Neuron (in vitro differentiated cells): ENCODE measurements around the gene SYNJ2.

Experiments used
- H2AFZ ChIP-seq: one replicate; pipeline ENCODE4 v1.6.1; 2013; ENCODE audit warnings: low read depth, mild to moderate bottlenecking, inconsistent platforms, low read length, moderate library complexity
- H3K27me3 ChIP-seq: one replicate; pipeline ENCODE4 v1.6.1; 2013; ENCODE audit warnings: low read length; ENCODE audit not compliant: insufficient read depth
- H3K36me3 ChIP-seq: one replicate; pipeline ENCODE4 v1.6.1; 2013; ENCODE audit warnings: low read length; ENCODE audit not compliant: insufficient read depth
- H3K4me1 ChIP-seq: one replicate; pipeline ENCODE4 v1.6.1; 2013; ENCODE audit warnings: low read length; ENCODE audit not compliant: insufficient read depth
- H3K4me3 ChIP-seq: 2 replicates; pipeline ENCODE4 v1.5.1; 2013; ENCODE audit warnings: mild to moderate bottlenecking, low read length, moderate library complexity
- H3K9me3 ChIP-seq: one replicate; pipeline ENCODE4 v1.6.1; 2013; ENCODE audit warnings: low read length

The SYNJ2 gene

DNA sequence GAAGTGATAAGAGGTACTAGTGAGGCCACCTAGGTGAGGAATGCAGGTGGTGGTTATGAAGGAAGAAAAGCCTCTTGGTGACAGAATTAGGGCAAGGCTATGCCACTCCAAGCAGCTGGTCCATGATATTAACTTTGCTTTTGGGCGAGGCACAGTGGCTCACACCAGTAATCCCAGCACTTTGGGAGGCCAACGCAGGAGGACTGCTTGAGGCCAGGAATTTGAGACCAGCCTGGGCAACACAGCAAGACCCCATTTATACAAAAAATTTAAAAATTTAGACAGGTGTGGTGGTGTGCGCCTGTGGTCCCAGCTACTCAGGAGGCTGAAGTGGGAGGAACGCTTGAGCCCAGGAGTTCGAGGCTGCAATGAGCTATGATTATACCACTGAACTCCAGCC is 130.3 kb downstream of the SYNJ2 start:
- H3K27me3 ChIP-seq = no peaks in the 10 kb centered on the region

DNA sequence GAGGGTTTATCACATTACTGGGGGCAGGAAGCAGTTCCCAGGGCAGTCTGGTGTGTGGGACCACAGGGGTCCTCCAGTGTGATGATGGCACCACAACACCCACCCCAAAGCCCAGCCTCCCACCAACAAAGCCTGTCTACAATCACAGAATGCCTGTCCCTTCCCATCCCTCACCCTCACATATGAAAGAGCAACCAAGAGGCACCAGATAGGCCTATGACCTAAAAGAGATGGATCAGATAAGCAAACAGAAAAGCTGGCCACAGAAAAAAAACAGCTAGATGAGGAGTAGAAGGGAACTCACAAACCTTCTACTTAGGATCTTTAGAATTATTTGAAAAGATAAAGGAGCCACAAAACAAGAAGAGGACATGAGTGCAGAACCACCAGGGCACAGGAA is 132.1 kb downstream of the SYNJ2 start:
- no peaks in the 10 kb centered on the region for H3K27me3 ChIP-seq
- H2AFZ ChIP-seq = no peak overlapping the region
- peaks cover 51% of the 10 kb centered on the region for H3K36me3 ChIP-seq
- H3K4me1 ChIP-seq = no peaks in the 10 kb centered on the region
- no peak overlapping the region for H3K4me3 ChIP-seq
- H3K9me3 ChIP-seq = no peaks in the 10 kb centered on the region

More for the DNA sequence above, 130.3 kb downstream of the SYNJ2 start:
- H3K36me3 ChIP-seq = peaks cover 49% of the 10 kb centered on the region
- H3K9me3 ChIP-seq = no peaks in the 10 kb centered on the region
- no peak overlapping the region for H2AFZ ChIP-seq
- H3K4me1 ChIP-seq = no peaks in the 10 kb centered on the region
- H3K4me3 ChIP-seq = no peak overlapping the region

DNA sequence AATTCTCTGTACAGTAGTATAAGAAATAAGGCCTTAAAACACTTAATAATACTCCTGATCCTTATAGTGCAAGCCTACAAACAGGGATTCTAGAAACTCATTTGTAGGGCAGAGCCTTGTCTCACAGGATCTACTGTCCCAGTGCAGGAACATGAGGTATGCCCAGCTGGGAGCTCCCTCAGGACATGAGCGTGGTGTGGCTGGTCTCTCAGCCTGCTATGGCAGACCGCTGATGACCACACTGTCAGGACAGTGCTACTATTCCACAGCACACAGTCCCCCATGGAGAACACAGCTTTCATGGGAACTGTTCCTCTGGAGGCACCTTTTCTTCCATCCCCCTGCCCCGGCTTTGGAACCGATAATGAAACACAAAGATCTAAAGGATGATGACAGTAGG is 133.4 kb downstream of the SYNJ2 start:
- no peaks in the 10 kb centered on the region for H3K27me3 ChIP-seq
- H3K4me1 ChIP-seq = no peaks in the 10 kb centered on the region
- H3K4me3 ChIP-seq = no peak overlapping the region
- no peak overlapping the region for H2AFZ ChIP-seq
- peaks cover 43% of the 10 kb centered on the region for H3K36me3 ChIP-seq
- H3K9me3 ChIP-seq = no peaks in the 10 kb centered on the region

DNA sequence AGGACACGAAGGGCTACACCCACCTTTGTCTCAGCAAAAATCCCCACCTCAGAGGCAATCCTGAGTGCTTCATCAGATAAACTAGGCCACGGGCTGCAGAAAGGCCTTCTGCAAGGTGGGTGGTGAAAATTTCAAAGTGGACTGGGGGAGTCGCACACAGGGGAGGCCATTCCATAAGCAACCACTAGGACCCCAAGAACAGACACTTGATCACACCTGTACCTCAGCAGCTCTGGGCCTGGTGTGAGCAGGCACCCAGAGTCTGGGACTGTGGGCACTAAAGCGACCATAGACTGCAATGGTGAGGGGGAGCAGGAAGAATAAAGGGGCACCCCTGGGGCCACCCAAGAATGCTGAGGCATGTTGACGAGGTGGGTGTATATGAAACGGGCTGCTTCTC is 133.8 kb downstream of the SYNJ2 start:
- H3K4me3 ChIP-seq = no peak overlapping the region
- no peaks in the 10 kb centered on the region for H3K27me3 ChIP-seq
- no peak overlapping the region for H2AFZ ChIP-seq
- H3K4me1 ChIP-seq = no peaks in the 10 kb centered on the region
- H3K36me3 ChIP-seq = peaks cover 43% of the 10 kb centered on the region
- no peaks in the 10 kb centered on the region for H3K9me3 ChIP-seq

DNA sequence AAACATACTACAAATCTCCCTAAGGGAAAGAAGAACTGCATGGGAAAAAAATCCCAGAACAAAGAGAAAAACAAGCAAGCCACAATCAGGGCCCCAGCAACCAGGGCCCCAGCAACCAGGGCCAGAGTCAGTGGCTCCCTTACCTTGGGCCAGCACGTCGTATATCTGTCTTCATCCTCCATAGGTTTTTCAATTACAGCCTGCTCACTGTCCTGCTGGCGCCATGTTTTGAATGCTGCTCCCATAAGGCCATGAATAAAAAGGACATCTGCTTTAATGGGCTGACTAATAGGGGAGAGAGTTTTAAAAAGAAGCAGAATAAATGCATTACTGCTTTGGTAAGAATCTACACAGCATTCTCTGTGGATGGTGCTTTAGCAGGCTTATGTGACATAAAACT is 137.2 kb downstream of the SYNJ2 start:
- Histone ChIP-seq H2AFZ (no peak overlapping the region), H3K4me3 (no peak overlapping the region), H3K36me3 (peaks cover 29% of the 10 kb centered on the region), H3K27me3 (no peaks in the 10 kb centered on the region), H3K4me1 (no peaks in the 10 kb centered on the region), H3K9me3 (no peaks in the 10 kb centered on the region)

DNA sequence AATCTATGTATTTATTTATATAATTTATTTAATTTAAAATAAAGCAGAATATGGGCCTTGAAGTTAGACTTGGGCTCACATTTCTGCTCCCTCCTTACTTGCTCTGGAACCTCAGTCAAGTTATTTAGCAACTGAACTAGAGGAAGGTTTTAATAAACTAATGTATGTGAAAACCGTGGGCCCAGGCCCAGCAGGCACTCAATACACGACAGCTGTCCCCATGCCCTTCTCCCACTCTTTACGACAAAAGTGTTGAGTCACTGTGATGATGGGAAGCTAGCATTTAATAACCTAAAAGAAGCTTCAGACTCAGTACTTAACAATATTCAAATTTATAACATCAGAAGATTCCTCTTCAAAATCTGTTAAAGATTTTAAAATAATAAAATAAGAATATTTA is 139.7 kb downstream of the SYNJ2 start:
- peaks cover 15% of the 10 kb centered on the region for H3K36me3 ChIP-seq

DNA sequence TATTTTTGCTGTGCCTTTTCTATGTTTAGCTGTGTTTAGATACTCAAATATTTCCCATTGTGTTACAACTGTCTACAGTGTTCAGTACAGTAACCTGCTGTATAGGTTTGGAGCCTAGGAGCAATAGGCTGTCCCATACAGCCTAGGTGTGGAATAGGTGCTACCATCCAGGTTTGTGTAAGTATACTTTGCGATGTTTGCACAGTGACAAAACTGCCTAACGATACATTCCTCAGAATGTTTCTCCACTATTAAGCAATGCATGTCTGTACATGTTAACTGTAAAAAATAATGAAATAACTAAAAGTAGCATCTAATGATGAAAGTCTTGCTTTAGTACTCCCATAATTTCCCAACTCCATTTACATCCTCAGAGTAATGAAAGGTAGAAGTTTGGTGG is 140.4 kb downstream of the SYNJ2 start:
- H2AFZ ChIP-seq = no peak overlapping the region
- H3K4me1 ChIP-seq = no peaks in the 10 kb centered on the region
- peaks cover 20% of the 10 kb centered on the region for H3K36me3 ChIP-seq
- H3K4me3 ChIP-seq = no peak overlapping the region
- H3K27me3 ChIP-seq = no peaks in the 10 kb centered on the region
- H3K9me3 ChIP-seq = peaks cover 3% of the 10 kb centered on the region

More for the DNA sequence above, 139.7 kb downstream of the SYNJ2 start:
- H3K4me1 ChIP-seq = no peaks in the 10 kb centered on the region
- no peaks in the 10 kb centered on the region for H3K9me3 ChIP-seq
- H3K4me3 ChIP-seq = no peak overlapping the region
- no peak overlapping the region for H2AFZ ChIP-seq
- no peaks in the 10 kb centered on the region for H3K27me3 ChIP-seq

DNA sequence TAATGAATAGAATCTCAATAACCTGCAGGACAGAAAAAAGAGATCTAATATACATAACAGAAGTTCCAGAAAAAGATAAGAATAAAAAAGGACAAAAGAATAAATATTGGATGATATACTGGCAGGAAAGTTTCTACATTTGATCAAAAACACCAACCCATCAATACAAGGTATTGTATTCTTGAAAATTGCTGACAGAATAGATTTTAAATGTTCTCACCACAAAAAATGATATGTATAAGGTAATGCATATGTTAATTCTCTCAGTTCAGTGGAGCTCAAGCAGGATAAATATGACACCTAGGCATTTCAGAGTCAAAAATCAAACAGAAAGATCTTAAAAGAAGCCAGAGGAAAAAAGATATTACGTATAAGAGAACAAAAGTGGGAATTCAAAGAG is 142.6 kb downstream of the SYNJ2 start:
- peaks cover 3% of the 10 kb centered on the region for H3K9me3 ChIP-seq
- peaks cover 17% of the 10 kb centered on the region for H3K36me3 ChIP-seq
- H3K4me3 ChIP-seq = no peak overlapping the region
- H3K4me1 ChIP-seq = no peaks in the 10 kb centered on the region
- H3K27me3 ChIP-seq = no peaks in the 10 kb centered on the region
- H2AFZ ChIP-seq = no peak overlapping the region

DNA sequence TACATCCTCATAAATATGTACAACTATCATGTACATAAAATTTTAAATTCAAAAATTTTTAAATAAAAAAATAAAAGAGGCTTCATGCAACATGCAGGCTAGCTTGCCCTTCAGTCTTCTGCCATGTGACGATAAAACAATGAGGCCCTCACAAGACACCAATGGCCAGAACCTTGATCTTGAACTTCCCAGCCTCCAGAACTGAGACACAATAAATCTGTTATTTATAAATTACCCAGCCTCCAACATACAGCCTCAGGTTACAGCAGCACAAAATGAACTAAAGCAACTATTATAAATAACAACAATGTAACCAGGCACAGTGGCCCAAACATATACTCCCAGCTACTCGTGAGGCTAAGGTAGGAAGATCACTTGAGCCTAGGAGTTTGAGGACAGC is 143.6 kb downstream of the SYNJ2 start:
- Histone ChIP-seq H3K9me3 (peaks cover 3% of the 10 kb centered on the region), H3K4me1 (no peaks in the 10 kb centered on the region), H3K36me3 (peaks cover 17% of the 10 kb centered on the region), H2AFZ (no peak overlapping the region), H3K4me3 (no peak overlapping the region), H3K27me3 (no peaks in the 10 kb centered on the region)

DNA sequence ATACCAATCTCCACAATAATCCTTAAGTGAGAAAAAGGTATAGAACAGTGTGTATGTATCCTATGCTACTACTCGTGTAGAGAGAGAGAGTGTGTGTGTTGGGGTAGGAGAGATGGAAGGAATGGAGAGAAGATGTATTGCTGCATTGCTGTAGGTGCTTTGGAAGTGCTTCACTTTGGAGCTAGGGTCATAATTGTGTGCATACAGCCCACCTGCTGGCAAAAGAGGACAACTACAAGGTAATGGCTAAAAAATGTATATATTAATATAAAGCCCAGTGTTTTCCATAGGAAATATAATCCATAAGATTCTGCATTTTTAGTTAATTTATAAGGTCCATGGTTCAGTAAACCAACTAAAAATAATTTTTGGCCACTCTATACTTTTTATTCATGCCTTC is 150.3 kb downstream of the SYNJ2 start:
- H3K36me3 ChIP-seq = peaks cover 3% of the 10 kb centered on the region
- no peaks in the 10 kb centered on the region for H3K9me3 ChIP-seq
- H3K4me1 ChIP-seq = no peaks in the 10 kb centered on the region
- no peak overlapping the region for H3K4me3 ChIP-seq
- no peak overlapping the region for H2AFZ ChIP-seq
- no peaks in the 10 kb centered on the region for H3K27me3 ChIP-seq

DNA sequence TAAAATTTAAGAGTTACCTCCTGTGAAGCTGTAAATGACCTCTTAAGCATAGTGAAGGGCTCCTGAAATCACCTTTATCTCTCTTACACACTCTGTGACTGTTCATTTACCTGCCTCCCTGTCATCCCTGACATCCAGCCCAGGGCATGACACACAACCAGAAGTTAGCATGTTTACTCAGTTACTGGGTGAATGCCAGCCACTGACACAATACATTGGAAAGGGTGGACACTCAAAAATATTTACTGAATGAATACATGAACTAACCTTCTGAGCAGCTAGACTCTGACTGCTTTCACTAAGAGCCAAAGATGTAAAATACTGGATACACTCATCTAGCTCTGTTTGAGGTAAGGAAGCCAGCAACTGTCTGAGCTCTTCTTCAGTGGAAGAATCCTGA is 161.1 kb downstream of the SYNJ2 start:
- H2AFZ ChIP-seq = no peak overlapping the region
- H3K4me1 ChIP-seq = no peaks in the 10 kb centered on the region
- H3K27me3 ChIP-seq = no peaks in the 10 kb centered on the region
- peaks cover 2% of the 10 kb centered on the region for H3K9me3 ChIP-seq
- H3K4me3 ChIP-seq = no peak overlapping the region
- H3K36me3 ChIP-seq = peaks cover 17% of the 10 kb centered on the region

DNA sequence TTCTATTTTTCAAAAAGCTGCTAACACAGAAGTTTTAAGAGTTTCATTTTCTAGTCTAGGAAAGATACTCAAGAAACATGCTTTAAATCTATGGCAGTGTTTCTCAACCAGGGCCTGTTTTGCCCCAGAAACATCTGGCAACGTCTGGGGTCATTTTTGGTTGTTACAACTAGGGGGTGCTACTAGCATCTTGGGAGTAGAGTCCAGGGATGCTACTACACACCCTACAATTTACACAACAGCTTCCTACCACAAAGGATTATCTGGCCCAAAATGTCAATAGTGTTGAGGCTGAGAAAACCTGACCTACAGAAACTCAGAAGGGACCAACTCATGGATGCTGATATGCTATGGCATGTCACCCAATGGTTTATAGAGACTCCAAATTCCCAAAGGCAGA is 162.0 kb downstream of the SYNJ2 start:
- H2AFZ ChIP-seq = no peak overlapping the region
- H3K4me1 ChIP-seq = no peaks in the 10 kb centered on the region
- H3K4me3 ChIP-seq = no peak overlapping the region
- H3K36me3 ChIP-seq = peaks cover 16% of the 10 kb centered on the region
- H3K9me3 ChIP-seq = peaks cover 2% of the 10 kb centered on the region
- H3K27me3 ChIP-seq = no peaks in the 10 kb centered on the region
